Renal cortex interstitium (tissue), 15 donors: ENCODE measurements around the gene SPNS2. TPM values are rescaled to one million over a fixed set of nuclear protein-coding genes. Genes with fewer than 3 reads are reported as not detected.

ENCODE experiments used
- DNase-seq, 11 donors: peaks; one replicate each; pipeline ENCODE4 v3.0.0-alpha.2; 2013; ENCODE audit warnings: low read depth in 9 of 11, low spot score in 4 of 11; ENCODE audit errors: extremely low read depth in 1 of 11
- long read RNA-seq, 16 experiments: transcript quantifications; one replicate each; lab custom pipeline, GENCODE V29; 2026
- polyA plus RNA-seq, 3 donors: library from polyadenylated mRNA; unstranded; fragments of 120-200 nt; gene quantifications; one replicate each; pipeline ENCODE4 v1.2.1, GENCODE V29; 2013; ENCODE audit not compliant: insufficient read length in 3 of 3

The SPNS2 gene, protein sequence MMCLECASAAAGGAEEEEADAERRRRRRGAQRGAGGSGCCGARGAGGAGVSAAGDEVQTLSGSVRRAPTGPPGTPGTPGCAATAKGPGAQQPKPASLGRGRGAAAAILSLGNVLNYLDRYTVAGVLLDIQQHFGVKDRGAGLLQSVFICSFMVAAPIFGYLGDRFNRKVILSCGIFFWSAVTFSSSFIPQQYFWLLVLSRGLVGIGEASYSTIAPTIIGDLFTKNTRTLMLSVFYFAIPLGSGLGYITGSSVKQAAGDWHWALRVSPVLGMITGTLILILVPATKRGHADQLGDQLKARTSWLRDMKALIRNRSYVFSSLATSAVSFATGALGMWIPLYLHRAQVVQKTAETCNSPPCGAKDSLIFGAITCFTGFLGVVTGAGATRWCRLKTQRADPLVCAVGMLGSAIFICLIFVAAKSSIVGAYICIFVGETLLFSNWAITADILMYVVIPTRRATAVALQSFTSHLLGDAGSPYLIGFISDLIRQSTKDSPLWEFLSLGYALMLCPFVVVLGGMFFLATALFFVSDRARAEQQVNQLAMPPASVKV
- polyA plus RNA-seq: 10 to 100 TPM; 22.3 to 45.7 (median 40.9) TPM
- long read RNA-seq, donor 1, partial matches to known transcripts: 5 of 10 reads
- long read RNA-seq, donor 1, other reads (novel, unspliced or antisense): 0 of 10 reads
- long read RNA-seq, donor 2, partial matches to known transcripts: 0 of 3 reads
- long read RNA-seq, donor 2, other reads (novel, unspliced or antisense): 0 of 3 reads
- long read RNA-seq, donor 3, transcript SPNS2-201 (13 exons, 3,447 nt): major isoform, 9 of 15 reads
- long read RNA-seq, donor 3, partial matches to known transcripts: 5 of 15 reads
- long read RNA-seq, donor 3, other reads (novel, unspliced or antisense): 0 of 15 reads
- long read RNA-seq, donor 4, partial matches to known transcripts: 57 of 62 reads
- long read RNA-seq, donor 4, other reads (novel, unspliced or antisense): 0 of 62 reads
- long read RNA-seq, donor 5: 0 reads
- long read RNA-seq, donor 6, transcript SPNS2-201 (13 exons, 3,447 nt): major isoform, 8 of 81 reads
- long read RNA-seq, donor 6, partial matches to known transcripts: 73 of 81 reads
- long read RNA-seq, donor 6, other reads (novel, unspliced or antisense): 0 of 81 reads
- long read RNA-seq, donor 7, partial matches to known transcripts: 75 of 79 reads
- long read RNA-seq, donor 7, other reads (novel, unspliced or antisense): 0 of 79 reads
- long read RNA-seq, donor 8: 0 reads
- long read RNA-seq, donor 9, partial matches to known transcripts: 0 of 3 reads
- long read RNA-seq, donor 9, other reads (novel, unspliced or antisense): 0 of 3 reads
- long read RNA-seq, donor 10, transcript SPNS2-201 (13 exons, 3,447 nt): major isoform, 7 of 9 reads
- long read RNA-seq, donor 10, partial matches to known transcripts: 0 of 9 reads
- long read RNA-seq, donor 10, other reads (novel, unspliced or antisense): 0 of 9 reads
- long read RNA-seq, donor 11, partial matches to known transcripts: 10 of 12 reads
- long read RNA-seq, donor 11, other reads (novel, unspliced or antisense): 0 of 12 reads
- long read RNA-seq, donor 12, partial matches to known transcripts: 44 of 49 reads
- long read RNA-seq, donor 12, other reads (novel, unspliced or antisense): 0 of 49 reads
- long read RNA-seq, donor 13: 0 reads
- long read RNA-seq, donor 14, partial matches to known transcripts: 9 of 12 reads
- long read RNA-seq, donor 14, other reads (novel, unspliced or antisense): 0 of 12 reads
- long read RNA-seq, donor 15, partial matches to known transcripts: 0 of 2 reads
- long read RNA-seq, donor 15, other reads (novel, unspliced or antisense): 0 of 2 reads
- long read RNA-seq, donor 16, transcript SPNS2-203 (2 exons, 1,768 nt): minor isoform, 5 of 232 reads
- long read RNA-seq, donor 16, transcript SPNS2-201 (13 exons, 3,447 nt): major isoform, 19 of 232 reads
- long read RNA-seq, donor 16, partial matches to known transcripts: 208 of 232 reads
- long read RNA-seq, donor 16, other reads (novel, unspliced or antisense): 0 of 232 reads

GRCh38 chr17:4498461-4499397 is at the start of gene SPNS2:
Gene SPNS2, plus strand, starts transcription at chr17:4498881. Its CDS starts 167 bp downstream, at chr17:4499048.
- peak in 1 of 11 donors; percentile 52 for DNase-seq

DNA sequence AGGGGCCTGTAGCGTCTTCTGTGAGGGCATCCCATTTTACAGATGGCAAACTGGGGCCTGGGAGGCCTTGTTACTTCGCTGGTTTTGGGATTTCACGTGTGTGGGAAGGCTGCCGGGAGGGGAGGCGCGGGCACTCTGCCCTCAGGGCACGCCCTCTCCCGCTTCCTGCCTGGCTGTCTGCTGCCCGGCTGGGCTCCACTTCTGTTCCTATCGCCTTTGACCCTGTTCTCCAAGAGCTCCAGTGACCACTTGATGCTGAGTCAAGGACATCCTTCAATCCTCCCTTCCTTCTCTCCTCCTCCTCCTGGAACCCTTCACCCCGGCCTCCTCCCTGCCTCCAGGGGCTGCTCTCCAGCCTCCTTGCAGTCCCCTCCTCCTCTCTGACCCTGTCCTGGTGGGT is 48.9 kb upstream of the SPNS2 start:
- no peak for DNase-seq

DNA sequence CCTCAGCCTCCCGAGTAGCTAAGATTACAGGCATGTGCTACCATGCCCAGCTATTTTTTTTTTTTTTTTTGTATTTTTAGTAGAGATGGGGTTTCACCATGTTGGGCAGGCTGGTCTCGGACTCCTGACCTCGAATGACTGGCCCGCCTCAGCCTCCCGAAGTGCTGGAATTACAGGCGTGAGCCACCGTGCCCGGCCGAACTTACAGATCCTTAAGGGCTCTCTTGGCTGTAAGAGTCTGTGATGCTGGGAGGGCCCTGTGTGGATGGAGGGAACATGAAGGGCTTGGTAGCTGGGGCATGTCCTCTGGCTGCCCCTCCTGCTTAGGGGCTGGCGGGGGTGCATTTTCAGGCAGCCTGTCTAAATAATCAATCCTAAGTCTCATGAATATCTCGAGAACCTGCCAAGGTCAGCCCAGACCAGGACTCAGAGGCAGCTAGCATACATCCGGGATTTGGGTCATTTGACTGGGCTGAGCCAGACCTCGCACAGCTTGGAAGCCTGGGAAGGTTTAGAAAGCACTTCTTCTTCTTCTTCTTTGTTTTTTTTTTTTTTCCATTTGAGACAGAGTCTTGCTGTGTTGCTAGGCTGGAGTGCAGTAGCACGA is 47.9 kb upstream of the SPNS2 start:
- DNase-seq: no peak

- no peak for DNase-seq
These were observed 44.7 kb upstream of the SPNS2 start for GRCh38 chr17:4453812-4454591.

GRCh38 chr17:4460661-4461060 is 38.0 kb upstream of the SPNS2 start:
- no peak for DNase-seq

DNA sequence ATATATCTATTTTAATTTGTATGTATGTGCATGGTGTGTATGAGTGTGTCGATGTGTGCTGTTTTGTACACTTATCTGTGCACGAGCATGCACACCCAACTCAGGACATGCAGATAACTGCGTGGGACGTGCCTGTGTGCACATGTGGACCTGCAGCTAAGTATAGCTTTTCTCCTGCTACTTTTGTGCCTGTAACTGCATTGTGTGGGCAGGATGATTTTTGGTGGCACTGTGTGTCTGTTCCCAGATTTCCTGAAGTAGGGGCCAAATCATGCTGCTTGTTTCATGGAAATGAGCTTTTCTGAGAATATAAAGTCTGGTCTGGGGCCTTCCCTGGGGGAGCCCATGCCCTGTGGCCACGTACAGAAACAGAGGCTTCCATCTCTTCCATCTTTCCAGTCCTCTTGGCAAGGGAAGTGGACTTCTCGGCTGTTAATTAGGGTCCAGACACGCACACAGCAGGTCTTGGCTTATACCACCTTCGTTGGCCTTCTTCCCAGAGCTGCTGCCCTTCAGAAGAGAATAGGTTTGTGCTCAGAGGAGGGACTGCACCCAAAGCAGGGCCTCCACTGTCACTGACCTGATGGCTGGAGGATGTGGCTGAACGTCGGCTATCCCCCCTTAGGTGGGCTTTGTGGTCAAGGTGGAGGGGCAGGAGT is 34.7 kb upstream of the SPNS2 start:
- no peak for DNase-seq

DNA sequence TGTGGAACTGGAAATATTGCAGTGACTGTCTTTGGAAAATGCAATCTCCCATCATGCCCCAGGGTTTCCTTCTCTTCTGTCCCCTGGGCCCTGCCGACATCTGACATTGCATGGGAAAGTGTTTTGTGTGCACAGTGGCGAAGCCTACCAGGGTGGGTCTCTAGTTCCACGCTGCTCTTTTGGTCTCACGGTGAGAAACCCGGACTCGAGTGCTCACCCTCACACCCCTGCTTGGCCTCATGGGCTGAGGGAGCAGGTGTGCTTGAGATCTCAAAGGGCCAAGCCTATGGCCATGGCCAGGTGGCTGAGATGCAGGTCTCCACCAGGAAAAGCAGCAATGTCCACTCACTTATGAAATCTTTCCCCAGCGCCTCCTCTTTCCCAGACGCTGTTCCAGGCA is 32.9 kb upstream of the SPNS2 start:
- DNase-seq: no peak

DNA sequence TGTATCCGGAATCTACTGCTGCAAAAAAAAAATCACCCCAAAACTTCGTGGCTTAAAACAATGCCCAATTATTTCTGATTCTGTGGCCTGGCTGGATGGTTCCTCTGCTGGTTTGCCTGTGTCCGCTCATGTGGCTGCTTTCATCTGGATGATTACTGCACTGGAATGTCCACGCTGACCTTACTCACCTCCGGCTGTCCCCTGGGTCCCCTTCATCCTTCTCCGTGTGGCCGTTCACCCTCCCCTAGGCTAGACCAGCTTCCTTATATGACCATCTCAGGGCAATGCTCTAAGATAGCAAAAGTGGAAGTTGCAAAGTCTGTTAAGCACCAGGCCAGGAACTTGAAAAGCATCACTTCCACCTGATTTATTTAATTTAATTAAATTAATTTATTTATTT is 31.4 kb upstream of the SPNS2 start:
- DNase-seq: no peak

DNA sequence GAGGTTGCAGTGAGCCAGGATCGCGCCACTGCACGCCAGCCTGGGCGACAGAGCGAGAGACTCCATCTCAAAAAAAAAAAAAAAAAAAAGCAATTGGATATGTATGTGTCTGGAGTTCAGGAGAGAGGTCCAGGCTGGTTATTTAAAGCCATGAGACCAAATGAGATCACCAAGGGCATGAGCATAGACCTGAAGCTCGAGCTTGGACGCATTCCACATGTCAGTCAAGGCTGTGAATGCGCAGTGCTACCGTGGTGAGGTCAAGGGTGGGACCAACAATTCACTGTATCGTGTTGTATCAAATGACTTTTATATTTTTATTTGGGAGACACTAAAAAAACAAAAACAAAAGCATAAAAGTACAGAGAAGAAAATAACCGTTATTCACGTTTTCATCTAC is 29.1 kb upstream of the SPNS2 start:
- no peak for DNase-seq

GRCh38 chr17:4472286-4472685 is 26.4 kb upstream of the SPNS2 start:
- DNase-seq: no peak

DNA sequence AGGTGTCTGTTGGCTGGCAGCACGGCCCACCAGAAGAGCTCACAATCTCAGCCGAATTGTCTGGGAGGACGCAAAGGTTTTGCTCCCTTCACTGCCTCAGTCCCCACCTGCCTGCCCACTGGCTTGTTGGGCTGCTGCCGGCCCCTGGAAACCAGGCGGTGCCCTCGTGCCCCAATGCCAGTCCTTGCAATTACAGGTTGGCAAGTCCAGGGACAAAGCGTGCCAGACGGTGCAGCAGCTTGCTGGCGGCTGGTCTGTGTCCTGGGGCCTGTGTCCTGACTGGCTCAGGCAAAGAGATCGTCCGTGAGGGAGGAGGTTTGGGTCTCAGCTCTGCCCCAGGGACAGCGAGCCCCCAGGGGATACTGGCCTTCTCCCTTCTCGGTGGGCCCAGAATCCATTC is 24.6 kb upstream of the SPNS2 start:
- DNase-seq: no peak

- no peak for DNase-seq
These were observed 23.7 kb upstream of the SPNS2 start for GRCh38 chr17:4475001-4475400.

- no peak for DNase-seq
These were observed 23.2 kb upstream of the SPNS2 start for GRCh38 chr17:4475463-4475862.

- no peak for DNase-seq
These were observed 22.7 kb upstream of the SPNS2 start for GRCh38 chr17:4476017-4476416.

DNA sequence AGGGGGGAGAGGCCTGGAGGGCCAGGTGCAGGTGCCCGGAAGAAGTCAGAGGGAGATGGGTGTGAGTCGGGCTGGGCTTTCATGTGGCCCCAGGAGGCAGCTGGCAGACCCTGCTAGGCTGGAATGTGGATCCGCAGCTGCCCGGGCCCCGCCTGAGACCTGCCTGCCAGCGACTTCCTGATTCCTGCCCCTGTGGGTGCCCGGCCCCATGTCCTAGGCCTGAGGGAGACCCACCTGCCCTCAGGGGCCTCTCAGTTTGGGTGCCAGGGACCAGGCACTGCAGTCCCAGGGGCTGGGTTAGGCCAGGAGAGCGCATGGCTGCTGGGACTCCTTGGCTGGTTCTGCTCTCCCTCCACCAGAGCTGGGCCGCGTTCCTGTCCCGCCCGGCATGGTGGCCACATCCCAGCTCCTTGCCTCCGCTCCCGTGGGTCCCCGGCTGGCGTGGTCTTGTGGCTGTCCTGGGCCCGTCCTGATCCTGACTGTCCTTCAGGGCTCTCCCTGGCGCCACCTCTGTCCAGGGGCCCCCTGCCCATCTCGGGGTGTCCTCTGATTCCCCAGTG is 22.1 kb upstream of the SPNS2 start:
- DNase-seq: no peak
